ENCODE measurements around the gene MRGPRF.

The MRGPRF gene

GRCh38 chr11:69022260-69022659, 9.2 kb upstream of the MRGPRF start:
- DNase-seq (ENCODE audit: low read depth in 2 of 2), result no peak

GRCh38 chr11:69018924-69019323, 5.9 kb upstream of the MRGPRF start:
- no peak for DNase-seq (ENCODE audit: low read depth in 2 of 2)

GRCh38 chr11:69017951-69018350, 4.9 kb upstream of the MRGPRF start:
- DNase-seq (ENCODE audit: low read depth in 2 of 2), result no peak

- DNase-seq (ENCODE audit: low read depth in 2 of 2), result no peak
Measured at GRCh38 chr11:69014898-69015549, 2.0 kb upstream of the MRGPRF start.

- DNase-seq (ENCODE audit: low read depth in 2 of 2), result no peak
Measured at GRCh38 chr11:69014084-69014851, 1.2 kb upstream of the MRGPRF start.

GRCh38 chr11:69012092-69013008, 696 bp downstream of the MRGPRF start:
- DNase-seq (ENCODE audit: low read depth in 2 of 2), result no peak

GRCh38 chr11:69011624-69012091, 1.4 kb downstream of the MRGPRF start:
- DNase-seq (ENCODE audit: low read depth in 2 of 2), result no peak

GRCh38 chr11:69010964-69011623, 2.0 kb downstream of the MRGPRF start:
- peak; percentile 30 to 43 for DNase-seq (ENCODE audit: low read depth in 2 of 2)

GRCh38 chr11:69010361-69010891, 2.6 kb downstream of the MRGPRF start:
- DNase-seq (ENCODE audit: low read depth in 2 of 2), result no peak

GRCh38 chr11:69009441-69010211, 3.4 kb downstream of the MRGPRF start:
- no peak for DNase-seq (ENCODE audit: low read depth in 2 of 2)

- DNase-seq (ENCODE audit: low read depth in 2 of 2), result no peak
Measured at GRCh38 chr11:69008737-69009440, 4.2 kb downstream of the MRGPRF start.

- no peak for DNase-seq (ENCODE audit: low read depth in 2 of 2)
Measured at GRCh38 chr11:69007975-69008381, 5.1 kb downstream of the MRGPRF start.

- DNase-seq (ENCODE audit: low read depth in 2 of 2), result no peak
Measured at GRCh38 chr11:69006816-69007215, 6.2 kb downstream of the MRGPRF start.

- no peak for DNase-seq (ENCODE audit: low read depth in 2 of 2)
Measured at GRCh38 chr11:69005631-69006368, 7.2 kb downstream of the MRGPRF start.

GRCh38 chr11:69005183-69005630, 7.8 kb downstream of the MRGPRF start:
- DNase-seq (ENCODE audit: low read depth in 2 of 2), result no peak

- no peak for DNase-seq (ENCODE audit: low read depth in 2 of 2)
Measured at GRCh38 chr11:69004411-69005182, 8.4 kb downstream of the MRGPRF start.

GRCh38 chr11:69003866-69004367, 9.1 kb downstream of the MRGPRF start:
- DNase-seq (ENCODE audit: low read depth in 2 of 2), result no peak

- DNase-seq (ENCODE audit: low read depth in 2 of 2), result no peak
Measured at GRCh38 chr11:69003301-69003865, 9.7 kb downstream of the MRGPRF start.

Data from stimulated activated CD8-positive, alpha-beta memory T cell treated with anti-CD3 and anti-CD28 coated beads, Interleukin-2, amount 100 ng/mL, for 48 hours (primary cell).